ENCODE results near the gene FADS3.

Gene FADS3

GRCh38 chr11:61925736-61926135, 34.4 kb upstream of the FADS3 start:
- no peak for TF ChIP-seq CTCF (conservative IDR thresholded peaks at IDR 0.05)
- H3K27ac ChIP-seq: no peak overlapping the region

- no peak for TF ChIP-seq CTCF (conservative IDR thresholded peaks at IDR 0.05)
- H3K27ac ChIP-seq: no peak overlapping the region
These were observed 32.7 kb upstream of the FADS3 start for GRCh38 chr11:61924064-61924455.

- no peak overlapping the region for H3K27ac ChIP-seq
- no peak for TF ChIP-seq CTCF (conservative IDR thresholded peaks at IDR 0.05)
These were observed 32.1 kb upstream of the FADS3 start for GRCh38 chr11:61923166-61924063.

- no peak for TF ChIP-seq CTCF (conservative IDR thresholded peaks at IDR 0.05)
- H3K27ac ChIP-seq: no peak overlapping the region
These were observed 31.2 kb upstream of the FADS3 start for GRCh38 chr11:61922539-61922938.

- TF ChIP-seq CTCF (conservative IDR thresholded peaks at IDR 0.05): no peak
- H3K27ac ChIP-seq: no peak overlapping the region
These were observed 30.1 kb upstream of the FADS3 start for GRCh38 chr11:61921446-61921845.

GRCh38 chr11:61919705-61920631, 28.6 kb upstream of the FADS3 start:
- no peak for TF ChIP-seq CTCF (conservative IDR thresholded peaks at IDR 0.05)

More at GRCh38 chr11:61919705-61920631, 28.6 kb upstream of the FADS3 start:
- no peak overlapping the region for H3K27ac ChIP-seq
